ENCODE data around the gene ACE.

The ACE gene

DNA sequence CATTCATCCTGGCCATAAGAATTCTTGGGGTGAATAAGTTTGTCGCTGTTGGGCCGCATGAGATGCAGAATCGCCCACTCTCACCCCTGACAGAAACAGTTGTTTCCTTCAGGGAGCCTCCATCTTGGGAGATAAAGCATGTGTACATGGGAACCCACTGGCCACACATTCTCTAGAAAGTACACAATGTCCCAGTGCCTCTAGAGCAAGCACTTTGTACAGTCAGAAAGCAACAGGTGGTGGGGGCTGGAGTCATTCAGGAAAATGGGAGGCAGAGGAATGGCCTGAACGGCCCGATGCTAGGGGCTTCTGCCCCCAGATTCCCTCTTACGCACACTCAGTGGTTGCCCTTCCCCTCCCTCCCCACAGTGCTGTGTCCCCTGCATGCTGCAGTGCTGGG lies 16.1 kb downstream of the ACE start:
- no peak for DNase-seq

- no peak for DNase-seq
Measured at GRCh38 chr17:63493411-63493810, 16.6 kb downstream of the ACE start.

DNA sequence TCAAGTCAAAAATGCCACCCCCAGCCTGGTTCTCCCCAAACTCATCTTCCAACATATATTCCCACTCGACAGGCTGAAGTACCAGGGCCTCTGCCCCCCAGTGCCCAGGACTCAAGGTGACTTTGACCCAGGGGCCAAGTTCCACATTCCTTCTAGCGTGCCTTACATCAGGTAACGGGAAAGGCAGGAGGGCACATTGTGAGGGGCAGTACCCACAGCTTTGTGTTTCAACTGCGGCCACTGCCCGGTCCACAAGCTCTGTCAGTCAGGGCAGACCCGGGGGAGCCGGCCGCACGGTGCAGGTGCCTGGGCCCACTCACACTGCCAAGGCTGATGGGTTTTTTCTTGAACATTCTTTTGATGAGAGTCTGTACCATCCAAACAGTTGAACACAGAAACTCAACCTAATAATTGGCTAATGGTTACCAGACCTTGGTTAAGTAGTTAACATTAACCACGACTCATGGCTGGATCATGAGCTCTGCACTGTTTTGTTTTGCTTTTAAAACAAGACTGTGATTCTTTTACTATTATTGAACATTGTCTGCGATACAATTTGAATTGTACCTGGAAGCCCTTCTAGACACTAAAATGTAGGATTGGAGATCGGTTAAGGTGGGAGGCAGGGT lies 17.6 kb downstream of the ACE start:
- DNase-seq: no peak

- DNase-seq: peak; percentile 49
Measured at GRCh38 chr17:63495491-63495890, 18.6 kb downstream of the ACE start.

DNA sequence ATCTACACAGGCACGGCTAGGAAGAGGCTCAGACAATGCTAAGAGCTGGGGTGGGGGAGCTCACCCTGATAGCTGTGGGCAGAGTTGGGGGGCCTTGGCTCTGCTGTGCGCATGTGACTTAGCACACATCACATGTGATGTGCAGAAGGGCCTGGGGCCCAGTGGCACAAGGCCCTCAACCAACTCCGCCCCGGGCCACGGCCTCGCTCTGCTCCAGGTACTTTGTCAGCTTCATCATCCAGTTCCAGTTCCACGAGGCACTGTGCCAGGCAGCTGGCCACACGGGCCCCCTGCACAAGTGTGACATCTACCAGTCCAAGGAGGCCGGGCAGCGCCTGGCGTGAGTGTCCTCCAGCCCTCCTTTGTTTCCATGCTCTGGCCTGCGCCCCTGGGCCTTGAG lies 19.3 kb downstream of the ACE start:
- no peak for DNase-seq

DNA sequence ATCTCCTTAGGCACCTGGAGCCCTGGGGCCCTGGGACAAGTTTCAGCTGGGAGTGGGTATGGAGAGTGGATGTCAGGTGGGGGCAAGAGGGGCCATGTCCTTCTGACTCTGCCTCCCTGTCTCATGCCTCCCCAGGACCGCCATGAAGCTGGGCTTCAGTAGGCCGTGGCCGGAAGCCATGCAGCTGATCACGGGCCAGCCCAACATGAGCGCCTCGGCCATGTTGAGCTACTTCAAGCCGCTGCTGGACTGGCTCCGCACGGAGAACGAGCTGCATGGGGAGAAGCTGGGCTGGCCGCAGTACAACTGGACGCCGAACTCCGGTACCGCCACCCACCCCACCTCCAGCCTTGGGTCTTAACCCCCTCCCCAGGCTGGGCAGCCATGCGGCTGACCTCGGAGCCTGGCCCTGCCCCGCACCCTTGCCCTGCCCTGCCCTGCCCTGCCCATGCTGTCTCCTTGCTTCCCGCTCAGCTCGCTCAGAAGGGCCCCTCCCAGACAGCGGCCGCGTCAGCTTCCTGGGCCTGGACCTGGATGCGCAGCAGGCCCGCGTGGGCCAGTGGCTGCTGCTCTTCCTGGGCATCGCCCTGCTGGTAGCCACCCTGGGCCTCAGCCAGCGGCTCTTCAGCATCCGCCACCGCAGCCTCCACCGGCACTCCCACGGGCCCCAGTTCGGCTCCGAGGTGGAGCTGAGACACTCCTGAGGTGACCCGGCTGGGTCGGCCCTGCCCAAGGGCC lies 20.0 kb downstream of the ACE start:
- no peak for DNase-seq

GRCh38 chr17:63497708-63498483 lies 21.0 kb downstream of the ACE start:
- peak; percentile 94 for DNase-seq

DNA sequence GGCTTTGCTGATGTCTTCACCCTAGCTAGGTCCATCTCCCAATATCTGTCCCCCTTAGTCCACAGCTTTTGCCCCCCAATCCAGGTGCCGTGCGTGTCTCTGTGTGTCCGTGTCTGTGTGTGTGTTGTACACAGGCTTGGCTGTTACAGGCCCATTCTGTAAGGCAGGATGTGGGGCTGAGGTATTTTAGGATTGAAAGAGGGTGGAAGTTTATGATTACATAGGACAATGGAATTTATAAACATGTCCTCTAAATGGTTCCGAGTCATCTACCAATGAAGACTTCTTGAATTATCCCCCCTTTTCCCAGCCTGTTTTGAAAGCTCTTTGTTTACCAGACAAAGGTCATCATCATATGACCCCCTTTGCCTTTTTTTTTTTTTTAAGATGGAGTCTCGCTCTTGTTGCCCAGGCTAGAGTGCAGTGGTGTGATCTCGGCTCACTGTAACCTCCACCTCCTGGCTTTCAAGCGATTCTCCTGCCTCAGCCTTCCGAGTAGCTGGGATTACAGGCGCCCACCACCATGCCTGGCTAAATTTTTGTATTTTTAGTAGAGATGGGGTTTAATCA lies 21.9 kb downstream of the ACE start:
- DNase-seq: no peak

DNA sequence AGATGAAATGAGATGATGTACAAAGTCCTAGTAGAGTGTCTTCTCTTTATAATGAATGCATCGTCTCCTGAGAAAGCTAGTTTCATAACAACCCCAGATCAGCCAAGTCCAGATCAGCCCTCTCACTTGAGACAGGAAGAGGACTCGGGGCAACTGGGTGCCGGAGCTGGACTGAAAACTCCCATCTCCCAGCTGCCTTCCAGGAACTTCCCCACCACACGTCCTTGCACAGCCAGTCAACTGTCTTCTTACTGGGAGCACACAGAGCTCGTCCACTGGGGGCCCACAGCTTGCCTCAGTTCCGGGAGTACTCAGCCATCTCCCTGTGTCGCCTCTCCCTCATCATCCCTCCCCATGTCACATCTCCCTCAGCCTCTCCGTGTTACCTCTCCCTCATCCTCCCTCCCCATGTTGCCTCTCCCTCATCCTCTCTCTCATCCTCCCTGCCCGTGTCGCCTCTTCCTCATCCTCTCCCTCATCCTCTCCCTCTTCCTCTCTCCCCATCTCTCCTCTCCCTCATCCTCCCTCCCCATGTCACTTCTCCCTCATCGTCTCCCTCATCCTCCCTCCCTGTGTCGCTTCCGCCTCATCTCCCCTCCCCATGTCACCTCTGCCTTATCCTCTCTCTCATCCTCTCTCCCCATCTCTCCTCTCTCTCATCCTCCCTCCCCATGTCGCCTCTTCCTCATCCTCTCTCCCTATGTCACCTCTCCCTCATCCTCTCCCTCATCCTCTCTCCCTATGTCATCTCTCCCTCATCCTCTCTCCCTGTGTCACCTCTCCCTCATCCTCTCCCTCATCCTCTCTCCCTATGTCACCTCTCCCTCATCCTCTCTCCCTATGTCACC lies 23.9 kb downstream of the ACE start:
- DNase-seq: no peak

GRCh38 chr17:63503341-63503705 lies 26.5 kb downstream of the ACE start:
- peak; percentile 47 for DNase-seq

DNA sequence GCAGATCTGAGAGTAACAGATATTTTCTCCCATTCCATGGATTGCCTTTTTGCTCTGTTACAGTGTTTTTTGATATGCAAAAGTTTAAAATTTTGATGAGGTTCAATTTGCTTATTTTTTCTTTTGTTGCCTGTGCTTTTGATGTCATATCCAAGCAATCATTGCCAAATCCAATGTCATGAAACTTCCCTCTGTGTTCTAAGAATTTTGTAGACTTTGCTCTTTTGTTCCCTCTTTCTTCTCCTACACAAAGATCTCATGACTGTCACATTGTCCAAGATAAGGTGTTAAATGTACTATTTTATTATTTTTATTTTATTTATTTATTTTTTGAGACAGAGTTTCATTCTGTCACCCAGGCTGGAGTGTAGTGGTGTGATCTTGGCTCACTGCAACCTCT lies 27.4 kb downstream of the ACE start:
- DNase-seq: no peak

- DNase-seq: no peak
Measured at GRCh38 chr17:63505341-63505740, 28.5 kb downstream of the ACE start.

DNA sequence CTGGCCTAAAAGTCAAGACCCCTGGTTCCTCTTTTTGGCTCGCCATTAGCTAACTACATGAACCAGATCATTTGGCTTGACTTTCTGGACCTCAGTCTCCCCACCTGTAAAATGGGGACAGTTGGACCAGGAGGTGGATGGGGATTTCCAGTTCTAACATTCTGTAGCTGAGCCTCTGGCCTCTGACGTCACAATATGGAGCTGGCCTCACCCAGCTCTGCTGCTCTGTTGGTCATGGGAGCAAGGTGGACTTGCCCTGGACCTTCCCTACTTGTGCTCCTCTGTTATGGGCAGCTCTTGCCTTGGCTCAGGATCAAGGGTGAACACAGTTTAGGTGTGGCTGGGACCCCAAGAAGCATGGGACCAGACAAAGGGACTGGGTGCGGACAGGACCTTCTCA lies 29.8 kb downstream of the ACE start:
- DNase-seq: no peak

- DNase-seq: no peak
Measured at GRCh38 chr17:63511331-63511730, 34.5 kb downstream of the ACE start.

DNA sequence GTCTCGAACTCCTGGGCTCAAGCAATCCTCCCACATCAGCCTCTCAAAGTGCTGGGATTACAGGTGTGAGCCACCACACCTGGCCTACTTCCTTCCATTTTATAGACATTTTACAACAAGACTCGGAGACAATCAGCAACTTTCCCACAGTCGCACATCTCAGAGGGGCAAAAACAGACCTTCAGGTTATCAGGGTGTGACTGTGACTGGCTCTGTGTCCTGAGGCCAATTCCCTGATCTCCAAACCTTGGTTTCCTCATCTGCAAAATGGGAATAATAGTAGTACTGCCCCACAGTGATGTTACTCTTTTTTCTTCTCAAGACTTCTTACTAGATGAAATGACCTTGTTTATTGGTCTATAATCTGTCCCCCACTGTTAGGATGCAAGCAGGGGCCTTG lies 35.5 kb downstream of the ACE start:
- DNase-seq: no peak

DNA sequence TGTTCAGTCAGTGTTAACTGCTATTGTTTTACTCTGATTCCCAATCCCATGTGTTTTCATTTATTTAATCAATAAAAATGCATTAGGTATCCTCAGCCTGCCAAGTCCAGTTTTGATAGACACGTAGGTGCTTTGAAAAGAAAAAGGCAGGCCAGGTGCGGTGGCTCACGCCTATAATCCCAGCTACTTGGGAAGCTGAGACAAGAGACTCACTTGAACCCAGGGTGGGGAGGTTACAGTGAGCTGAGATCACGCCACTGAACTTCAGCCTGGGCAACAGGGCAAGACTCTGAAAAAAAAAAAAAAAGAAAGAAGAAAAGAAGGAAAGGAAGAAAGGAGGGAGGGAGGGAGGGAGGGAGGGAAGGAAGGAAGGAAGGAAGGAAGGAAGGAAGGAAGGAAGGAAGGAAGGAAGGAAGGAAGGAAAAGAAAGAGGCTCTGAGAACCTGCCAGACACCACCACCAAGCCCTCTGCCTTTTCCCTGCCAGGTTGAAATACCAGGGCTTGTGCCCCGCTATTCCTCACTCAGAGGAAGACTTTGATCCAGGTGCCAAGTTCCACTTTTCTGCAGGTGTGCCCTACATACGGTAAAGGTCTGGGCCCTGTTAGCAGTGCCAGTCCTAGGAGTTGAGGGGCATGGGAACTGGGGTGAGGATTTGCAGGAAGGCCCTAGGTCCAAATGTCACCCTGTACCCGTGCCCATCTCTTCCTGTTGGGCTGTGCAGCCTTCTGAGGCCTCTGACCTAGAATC lies 36.2 kb downstream of the ACE start:
- DNase-seq: no peak

DNA sequence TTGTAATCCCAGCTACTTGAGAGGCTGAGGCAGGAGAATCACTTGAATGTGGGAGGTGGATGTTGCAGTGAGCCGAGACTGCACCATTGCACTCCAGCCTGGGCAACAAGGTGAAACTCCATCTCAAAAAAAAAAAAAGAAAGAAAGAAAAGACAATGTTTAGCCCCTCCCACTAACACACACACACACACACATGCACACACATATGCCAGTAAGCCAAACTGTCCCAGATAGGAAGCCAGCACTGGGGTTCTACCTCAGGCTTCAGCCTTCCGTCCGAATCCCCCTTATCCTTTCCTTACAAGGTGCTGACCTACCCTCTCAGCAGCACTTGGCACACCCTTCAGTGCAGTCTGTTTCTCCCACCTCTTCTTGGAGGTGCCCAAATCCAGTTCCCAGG lies 37.6 kb downstream of the ACE start:
- no peak for DNase-seq

DNA sequence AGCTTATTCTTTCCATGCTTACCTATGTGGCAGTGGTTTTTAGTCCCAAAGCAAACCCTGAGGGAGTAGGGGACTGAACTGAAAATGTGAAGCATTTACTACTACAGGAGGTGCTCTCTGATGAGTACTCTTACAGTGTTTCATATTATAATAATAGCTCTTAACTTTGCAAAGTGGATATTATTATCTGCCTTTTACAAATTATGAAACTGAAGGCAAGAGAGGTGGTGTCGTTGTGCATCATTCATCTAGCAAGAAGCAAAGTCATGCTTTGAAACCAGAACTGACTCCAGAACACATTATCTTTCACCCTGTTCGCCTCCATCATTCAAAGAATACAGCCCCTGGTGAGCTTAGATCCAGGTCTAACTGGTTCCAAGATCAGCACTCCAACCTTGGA lies 38.1 kb downstream of the ACE start:
- DNase-seq: no peak

- DNase-seq: no peak
Measured at GRCh38 chr17:63515426-63515825, 38.6 kb downstream of the ACE start.

DNA sequence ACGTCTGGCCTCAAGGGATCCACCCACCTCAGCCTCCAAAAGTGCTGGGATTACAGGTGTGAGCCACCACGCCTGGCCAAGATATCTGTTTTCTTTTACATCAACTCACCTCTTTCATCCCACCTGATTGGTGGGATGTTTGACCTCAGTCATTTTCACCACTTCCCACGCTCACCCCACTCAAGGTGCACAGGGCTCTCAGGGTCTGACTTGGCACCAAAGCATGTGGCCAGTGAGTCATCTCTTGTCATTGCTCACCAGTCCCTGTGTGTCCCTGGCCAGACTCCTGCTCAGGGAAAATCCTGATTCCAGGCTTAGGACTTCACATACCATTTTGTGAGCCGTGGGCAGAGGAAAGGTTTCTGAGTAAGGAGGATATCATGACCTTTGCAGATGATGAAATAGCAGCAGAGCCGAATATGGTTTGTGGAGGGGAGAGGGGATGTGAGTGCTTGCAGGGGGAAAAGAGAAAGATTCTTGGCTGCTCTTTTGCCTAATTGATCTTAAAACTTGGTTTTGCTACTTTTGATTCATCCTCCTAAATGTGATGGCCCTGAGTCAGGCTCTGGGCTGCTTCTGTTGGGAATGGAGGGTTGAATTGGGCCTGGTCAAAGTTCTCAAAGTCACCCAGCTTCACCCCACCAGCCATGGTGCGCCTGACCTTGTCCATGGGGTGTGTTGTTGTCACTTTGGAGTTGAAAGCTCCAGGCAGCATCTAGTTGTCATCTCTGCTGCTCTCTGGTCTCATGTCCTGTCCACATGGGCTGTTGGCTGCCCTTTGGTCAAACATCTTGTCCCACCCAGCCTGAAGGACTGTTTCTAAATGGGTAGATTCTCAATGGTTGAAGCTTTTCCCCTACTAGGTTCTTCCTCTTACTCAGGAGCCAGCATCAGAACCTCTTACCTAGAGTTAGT lies 40.3 kb downstream of the ACE start:
- no peak for DNase-seq

All from NCI-H1694 treated with DMSO at 0.1 percent for 48 hours (cell line).